ENCODE measurements around the gene HLX.
A peak's percentile ranks its signal among the peaks of the same experiment; 100 is the strongest.

- no peak for TF ChIP-seq EZH2 (IDR thresholded peaks at IDR 0.05)
- TF ChIP-seq, protein P1, sequence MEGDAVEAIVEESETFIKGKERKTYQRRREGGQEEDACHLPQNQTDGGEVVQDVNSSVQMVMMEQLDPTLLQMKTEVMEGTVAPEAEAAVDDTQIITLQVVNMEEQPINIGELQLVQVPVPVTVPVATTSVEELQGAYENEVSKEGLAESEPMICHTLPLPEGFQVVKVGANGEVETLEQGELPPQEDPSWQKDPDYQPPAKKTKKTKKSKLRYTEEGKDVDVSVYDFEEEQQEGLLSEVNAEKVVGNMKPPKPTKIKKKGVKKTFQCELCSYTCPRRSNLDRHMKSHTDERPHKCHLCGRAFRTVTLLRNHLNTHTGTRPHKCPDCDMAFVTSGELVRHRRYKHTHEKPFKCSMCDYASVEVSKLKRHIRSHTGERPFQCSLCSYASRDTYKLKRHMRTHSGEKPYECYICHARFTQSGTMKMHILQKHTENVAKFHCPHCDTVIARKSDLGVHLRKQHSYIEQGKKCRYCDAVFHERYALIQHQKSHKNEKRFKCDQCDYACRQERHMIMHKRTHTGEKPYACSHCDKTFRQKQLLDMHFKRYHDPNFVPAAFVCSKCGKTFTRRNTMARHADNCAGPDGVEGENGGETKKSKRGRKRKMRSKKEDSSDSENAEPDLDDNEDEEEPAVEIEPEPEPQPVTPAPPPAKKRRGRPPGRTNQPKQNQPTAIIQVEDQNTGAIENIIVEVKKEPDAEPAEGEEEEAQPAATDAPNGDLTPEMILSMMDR (IDR thresholded peaks at IDR 0.05), result no peak
- TF ChIP-seq EZH2phosphoT487 (IDR thresholded peaks at IDR 0.05), result peak; percentile 19
These were observed 15.6 kb downstream of the HLX start for GRCh38 chr1:220894924-220895256.

All from neural progenitor cell (in vitro differentiated cells).